HEK293 (cell line): ENCODE data around the gene RAB40C.

Experiments
- CTCF ChIA-PET: fragments of 350-600 bp; formaldehyde crosslinking; extraction: SDS; loops from one replicate; lab custom pipeline; 2021; ENCODE audit warnings: antibody characterized with exemption; lab: Yijun Ruan, JAX
- POLR2A ChIA-PET: fragments of 300-600 bp; formaldehyde crosslinking; extraction: SDS; loops from one replicate; lab custom pipeline; 2020; ENCODE audit warnings: antibody characterized with exemption, inconsistent platforms; lab: Yijun Ruan, JAX
- H3K27ac ChIP-seq: fragments of 200-500 bp; sonication (Bioruptor generic); 2 replicates; pipeline ENCODE4 v1.5.1; 2014; ENCODE audit warnings: low read depth, low read length, control low read depth, inconsistent platforms; ENCODE audit errors: extremely low read depth
- H3K36me3 ChIP-seq, 2 experiments: fragments of 200-500 bp in 1 of 2; sonication (Bioruptor generic) in 1 of 2; 1 replicate in 1 of 2; 2 replicates in 1 of 2; pipeline ENCODE4 v1.5.1; 2014 to 2017; ENCODE audit warnings: inconsistent platforms in 2 of 2, low read length in 2 of 2; ENCODE audit not compliant: control insufficient read depth in 2 of 2, insufficient read depth in 1 of 2
- H3K4me1 ChIP-seq: fragments of 200-500 bp; sonication (Bioruptor generic); 2 replicates; pipeline ENCODE4 v1.5.1; 2014; ENCODE audit warnings: mild to moderate bottlenecking, low read length, inconsistent platforms; ENCODE audit not compliant: control insufficient read depth, insufficient read depth
- H3K4me3 ChIP-seq: 2 replicates; pipeline ENCODE4 v1.5.1; 2011; ENCODE audit warnings: low read depth, mild to moderate bottlenecking, control low read depth, low read length, moderate library complexity
- H3K9me3 ChIP-seq: fragments of 200-500 bp; sonication (Bioruptor generic); 2 replicates; pipeline ENCODE4 v1.5.1; 2014; ENCODE audit warnings: low read depth, low read length, inconsistent platforms; ENCODE audit not compliant: control insufficient read depth, insufficient read depth
- BCL11B ChIP-seq: fragments of 450-650 bp; formaldehyde crosslinking; IDR thresholded peaks from 2 replicates; pipeline ENCODE4 v1.5.1; 2016; ENCODE audit warnings: low read depth, missing biosample characterization, missing genetic modification characterization
- EGR2 ChIP-seq: fragments of 450-650 bp; formaldehyde crosslinking; IDR thresholded peaks from 2 replicates; pipeline ENCODE4 v1.5.1; 2016; ENCODE audit warnings: low read depth, missing biosample characterization, missing genetic modification characterization
- HOXA7 ChIP-seq: sonication (generic); formaldehyde crosslinking; IDR thresholded peaks from 2 replicates; pipeline ENCODE4 v1.8.1; 2022; ENCODE audit warnings: missing genetic modification reagents, borderline replicate concordance
- INSM2 ChIP-seq: fragments of 450-650 bp; formaldehyde crosslinking; IDR thresholded peaks from 2 replicates; pipeline ENCODE4 v1.5.1; 2016; ENCODE audit warnings: missing biosample characterization, missing genetic modification characterization
- KLF16 ChIP-seq: fragments of 450-650 bp; formaldehyde crosslinking; IDR thresholded peaks from 2 replicates; pipeline ENCODE4 v1.5.1; 2017; ENCODE audit warnings: missing biosample characterization, missing genetic modification characterization
- KLF9 ChIP-seq: fragments of 450-650 bp; formaldehyde crosslinking; IDR thresholded peaks from 2 replicates; pipeline ENCODE4 v1.5.1; 2016; ENCODE audit warnings: missing biosample characterization, missing genetic modification characterization, low read depth
- RBAK ChIP-seq: fragments of 450-650 bp; formaldehyde crosslinking; IDR thresholded peaks from 2 replicates; pipeline ENCODE4 v1.5.1; 2016; ENCODE audit warnings: missing biosample characterization, missing genetic modification characterization
- ZBTB1 ChIP-seq: fragments of 450-650 bp; formaldehyde crosslinking; IDR thresholded peaks from 2 replicates; pipeline ENCODE4 v1.5.1; 2016; ENCODE audit warnings: missing biosample characterization, missing genetic modification characterization
- ZBTB17 ChIP-seq: fragments of 450-650 bp; formaldehyde crosslinking; IDR thresholded peaks from 2 replicates; pipeline ENCODE4 v1.5.1; 2016; ENCODE audit warnings: missing biosample characterization, missing genetic modification characterization
- ZFHX2 ChIP-seq: fragments of 450-650 bp; formaldehyde crosslinking; conservative IDR thresholded peaks from 2 replicates; pipeline ENCODE4 v1.5.1; 2016; ENCODE audit warnings: missing biosample characterization, missing genetic modification characterization
- ZFP3 ChIP-seq: fragments of 450-650 bp; formaldehyde crosslinking; IDR thresholded peaks from 2 replicates; pipeline ENCODE4 v1.5.1; 2016; ENCODE audit warnings: low read depth, missing biosample characterization, missing genetic modification characterization
- ZNF138 ChIP-seq: fragments of 450-650 bp; formaldehyde crosslinking; IDR thresholded peaks from 2 replicates; pipeline ENCODE4 v1.5.1; 2016; ENCODE audit warnings: missing biosample characterization, missing genetic modification characterization, borderline replicate concordance
- ZNF2 ChIP-seq: fragments of 450-650 bp; formaldehyde crosslinking; IDR thresholded peaks from 2 replicates; pipeline ENCODE4 v1.5.1; 2016; ENCODE audit warnings: missing biosample characterization, missing genetic modification characterization
- ZNF324 ChIP-seq: fragments of 450-650 bp; formaldehyde crosslinking; IDR thresholded peaks from 2 replicates; pipeline ENCODE4 v1.5.1; 2016; ENCODE audit warnings: missing biosample characterization, missing genetic modification characterization
- ZNF341 ChIP-seq: fragments of 450-650 bp; formaldehyde crosslinking; IDR thresholded peaks from 2 replicates; pipeline ENCODE4; 2016; ENCODE audit warnings: low read depth, missing biosample characterization, missing genetic modification characterization
- ZNF398 ChIP-seq: fragments of 450-650 bp; formaldehyde crosslinking; IDR thresholded peaks from 2 replicates; pipeline ENCODE4 v1.5.1; 2017; ENCODE audit warnings: missing biosample characterization, missing genetic modification characterization
- ZNF426 ChIP-seq: fragments of 450-650 bp; formaldehyde crosslinking; IDR thresholded peaks from 2 replicates; pipeline ENCODE4 v1.5.1; 2017; ENCODE audit warnings: missing biosample characterization, missing genetic modification characterization, mild to moderate bottlenecking, inconsistent platforms, moderate library complexity
- ZNF548 ChIP-seq: fragments of 450-650 bp; formaldehyde crosslinking; IDR thresholded peaks from 2 replicates; pipeline ENCODE4 v1.5.1; 2016; ENCODE audit warnings: missing biosample characterization, missing genetic modification characterization
- ZNF555 ChIP-seq: fragments of 450-650 bp; formaldehyde crosslinking; conservative IDR thresholded peaks from 2 replicates; pipeline ENCODE4 v1.5.1; 2017; ENCODE audit warnings: missing biosample characterization, mild to moderate bottlenecking, missing genetic modification characterization, inconsistent platforms
- ZNF777 ChIP-seq: fragments of 450-650 bp; formaldehyde crosslinking; IDR thresholded peaks from 2 replicates; pipeline ENCODE4 v1.5.1; 2017; ENCODE audit warnings: missing biosample characterization, missing genetic modification characterization, borderline replicate concordance
- ZSCAN18 ChIP-seq: fragments of 450-650 bp; formaldehyde crosslinking; IDR thresholded peaks from 2 replicates; pipeline ENCODE4 v1.5.1; 2016; ENCODE audit warnings: missing biosample characterization, missing genetic modification characterization
- TF ChIP-seq, protein P1 (sequence below): fragments of 450-650 bp; formaldehyde crosslinking; IDR thresholded peaks from 2 replicates; pipeline ENCODE4 v1.5.1; 2016; ENCODE audit warnings: missing biosample characterization, missing genetic modification characterization
- TF ChIP-seq, protein P2 (sequence below): fragments of 450-650 bp; formaldehyde crosslinking; IDR thresholded peaks from 2 replicates; pipeline ENCODE4 v1.5.1; 2016; ENCODE audit warnings: missing biosample characterization, missing genetic modification characterization
- TF ChIP-seq, protein P3 (sequence below): fragments of 450-650 bp; formaldehyde crosslinking; IDR thresholded peaks from 2 replicates; pipeline ENCODE4 v1.5.1; 2016; ENCODE audit warnings: missing biosample characterization, missing genetic modification characterization

The RAB40C gene

GRCh38 chr16:625117-625976 lies 35.5 kb downstream of the RAB40C start:
- CTCF ChIA-PET: interaction anchor here (0.6 to 1.3 kb wide), 4 partner anchors 27 to 124 kb away, joined by 3 to 4 read pairs (median 3); no protein-coding TSS in a partner anchor
- Histone ChIP-seq H3K4me3 (no peak overlapping the region), H3K36me3 (no peaks in the 10 kb centered on the region), H3K27ac (no peak overlapping the region), H3K4me1 (no peaks in the 10 kb centered on the region; the same call in 1 of the 2 replicates), H3K9me3 (no peaks in the 10 kb centered on the region)
- POLR2A ChIA-PET: interaction anchor here (0.6 to 1.4 kb wide), 3 partner anchors 11 to 747 kb away, joined by 3 to 5 read pairs (median 3); partner anchors contain the start of gene METTL26
- TF ChIP-seq EGR2 (tag by site-specific recombination): peak; percentile 33; the same call in 1 of the 2 replicates
- TF ChIP-seq, protein P1, sequence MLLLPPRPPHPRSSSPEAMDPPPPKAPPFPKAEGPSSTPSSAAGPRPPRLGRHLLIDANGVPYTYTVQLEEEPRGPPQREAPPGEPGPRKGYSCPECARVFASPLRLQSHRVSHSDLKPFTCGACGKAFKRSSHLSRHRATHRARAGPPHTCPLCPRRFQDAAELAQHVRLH: no peak
- TF ChIP-seq ZFHX2 (tag by site-specific recombination): peak; percentile 50; the same call in 1 of the 2 replicates
- TF ChIP-seq ZFP3 (tag by site-specific recombination): no peak
- TF ChIP-seq ZNF555 (tag by site-specific recombination): no peak
- 0 out of 2 replicates have a peak, but pooled peaks have one; percentile 29 for TF ChIP-seq BCL11B (tag by site-specific recombination)
- TF ChIP-seq ZNF426 (tag by site-specific recombination): no peak
- TF ChIP-seq, protein P2, sequence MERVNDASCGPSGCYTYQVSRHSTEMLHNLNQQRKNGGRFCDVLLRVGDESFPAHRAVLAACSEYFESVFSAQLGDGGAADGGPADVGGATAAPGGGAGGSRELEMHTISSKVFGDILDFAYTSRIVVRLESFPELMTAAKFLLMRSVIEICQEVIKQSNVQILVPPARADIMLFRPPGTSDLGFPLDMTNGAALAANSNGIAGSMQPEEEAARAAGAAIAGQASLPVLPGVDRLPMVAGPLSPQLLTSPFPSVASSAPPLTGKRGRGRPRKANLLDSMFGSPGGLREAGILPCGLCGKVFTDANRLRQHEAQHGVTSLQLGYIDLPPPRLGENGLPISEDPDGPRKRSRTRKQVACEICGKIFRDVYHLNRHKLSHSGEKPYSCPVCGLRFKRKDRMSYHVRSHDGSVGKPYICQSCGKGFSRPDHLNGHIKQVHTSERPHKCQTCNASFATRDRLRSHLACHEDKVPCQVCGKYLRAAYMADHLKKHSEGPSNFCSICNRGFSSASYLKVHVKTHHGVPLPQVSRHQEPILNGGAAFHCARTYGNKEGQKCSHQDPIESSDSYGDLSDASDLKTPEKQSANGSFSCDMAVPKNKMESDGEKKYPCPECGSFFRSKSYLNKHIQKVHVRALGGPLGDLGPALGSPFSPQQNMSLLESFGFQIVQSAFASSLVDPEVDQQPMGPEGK (tag by site-specific recombination): no peak
- no peak for TF ChIP-seq ZNF324 (tag by site-specific recombination)
- no peak for TF ChIP-seq ZBTB17
- TF ChIP-seq HOXA7: no peak
- TF ChIP-seq ZNF777 (tag by site-specific recombination): no peak
- no peak for TF ChIP-seq KLF16 (tag by site-specific recombination)
- TF ChIP-seq KLF9: no peak
- no peak for TF ChIP-seq ZBTB1
- TF ChIP-seq ZNF398 (tag by site-specific recombination): no peak

GRCh38 chr16:625977-626765 lies 36.3 kb downstream of the RAB40C start:
- Histone ChIP-seq H3K27ac (no peak overlapping the region), H3K4me1 (peaks cover under 1% of the 10 kb centered on the region; the same call in 1 of the 2 replicates), H3K4me3 (no peak overlapping the region), H3K9me3 (no peaks in the 10 kb centered on the region), H3K36me3 (no peaks in the 10 kb centered on the region)
- POLR2A ChIA-PET: no interaction called here
- CTCF ChIA-PET: no interaction called here
- no peak for TF ChIP-seq ZNF341 (tag by site-specific recombination)
- TF ChIP-seq, protein P3, sequence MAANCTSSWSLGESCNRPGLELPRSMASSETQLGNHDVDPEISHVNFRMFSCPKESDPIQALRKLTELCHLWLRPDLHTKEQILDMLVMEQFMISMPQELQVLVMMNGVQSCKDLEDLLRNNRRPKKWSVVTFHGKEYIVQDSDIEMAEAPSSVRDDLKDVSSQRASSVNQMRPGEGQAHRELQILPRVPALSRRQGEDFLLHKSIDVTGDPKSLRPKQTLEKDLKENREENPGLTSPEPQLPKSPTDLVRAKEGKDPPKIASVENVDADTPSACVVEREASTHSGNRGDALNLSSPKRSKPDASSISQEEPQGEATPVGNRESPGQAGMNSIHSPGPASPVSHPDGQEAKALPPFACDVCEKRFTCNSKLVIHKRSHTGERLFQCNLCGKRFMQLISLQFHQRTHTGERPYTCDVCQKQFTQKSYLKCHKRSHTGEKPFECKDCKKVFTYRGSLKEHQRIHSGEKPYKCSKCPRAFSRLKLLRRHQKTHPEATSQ (tag by site-specific recombination): no peak
- no peak for TF ChIP-seq ZNF138 (tag by site-specific recombination)
- no peak for TF ChIP-seq ZNF2 (tag by site-specific recombination)
- no peak for TF ChIP-seq INSM2
- no peak for TF ChIP-seq RBAK
- TF ChIP-seq ZSCAN18 (tag by site-specific recombination): no peak
- peak; percentile 36; the same call in 1 of the 2 replicates for TF ChIP-seq ZNF548 (tag by site-specific recombination)
